Measurements from ENCODE around the gene ATP13A3.

The ATP13A3 gene

GRCh38 chr3:194475138-194475932, 11.5 kb downstream of the ATP13A3 start:
- no peak for DNase-seq (ENCODE audit: low spot score)

GRCh38 chr3:194474675-194475074, 12.1 kb downstream of the ATP13A3 start:
- DNase-seq (ENCODE audit: low spot score): no peak

GRCh38 chr3:194472290-194472920, 14.4 kb downstream of the ATP13A3 start:
- peak; percentile 75 for DNase-seq (ENCODE audit: low spot score)

- no peak for DNase-seq (ENCODE audit: low spot score)
Measured at GRCh38 chr3:194471863-194472262, 14.9 kb downstream of the ATP13A3 start.

- no peak for DNase-seq (ENCODE audit: low spot score)
Measured at GRCh38 chr3:194470615-194471014, 16.2 kb downstream of the ATP13A3 start.

- DNase-seq (ENCODE audit: low spot score): no peak
Measured at GRCh38 chr3:194469977-194470376, 16.8 kb downstream of the ATP13A3 start.

GRCh38 chr3:194468086-194468485, 18.7 kb downstream of the ATP13A3 start:
- DNase-seq (ENCODE audit: low spot score): no peak

GRCh38 chr3:194466761-194467356, 19.9 kb downstream of the ATP13A3 start:
- DNase-seq (ENCODE audit: low spot score): no peak

- peak; percentile 11 for DNase-seq (ENCODE audit: low spot score)
Measured at GRCh38 chr3:194465920-194466570, 20.8 kb downstream of the ATP13A3 start.

- DNase-seq (ENCODE audit: low spot score): no peak
Measured at GRCh38 chr3:194465246-194465645, 21.6 kb downstream of the ATP13A3 start.

- no peak for DNase-seq (ENCODE audit: low spot score)
Measured at GRCh38 chr3:194464692-194465091, 22.1 kb downstream of the ATP13A3 start.

- no peak for DNase-seq (ENCODE audit: low spot score)
Measured at GRCh38 chr3:194462936-194463335, 23.9 kb downstream of the ATP13A3 start.

GRCh38 chr3:194460566-194460965, 26.2 kb downstream of the ATP13A3 start:
- DNase-seq (ENCODE audit: low spot score): no peak

GRCh38 chr3:194458131-194458530, 28.7 kb downstream of the ATP13A3 start:
- DNase-seq (ENCODE audit: low spot score): no peak

GRCh38 chr3:194455481-194455880, 31.3 kb downstream of the ATP13A3 start:
- DNase-seq (ENCODE audit: low spot score): no peak

- DNase-seq (ENCODE audit: low spot score): no peak
Measured at GRCh38 chr3:194450341-194450740, 36.5 kb downstream of the ATP13A3 start.

GRCh38 chr3:194449913-194450312, 36.9 kb downstream of the ATP13A3 start:
- DNase-seq (ENCODE audit: low spot score): no peak

GRCh38 chr3:194447657-194448056, 39.1 kb downstream of the ATP13A3 start:
- DNase-seq (ENCODE audit: low spot score): no peak

- peak; percentile 17 for DNase-seq (ENCODE audit: low spot score)
Measured at GRCh38 chr3:194447161-194447560, 39.6 kb downstream of the ATP13A3 start.

GRCh38 chr3:194446754-194447153, 40.0 kb downstream of the ATP13A3 start:
- DNase-seq (ENCODE audit: low spot score): no peak

- no peak for DNase-seq (ENCODE audit: low spot score)
Measured at GRCh38 chr3:194446172-194446571, 40.6 kb downstream of the ATP13A3 start.

GRCh38 chr3:194443901-194444300, 42.9 kb downstream of the ATP13A3 start:
- no peak for DNase-seq (ENCODE audit: low spot score)

GRCh38 chr3:194440756-194441155, 46.0 kb downstream of the ATP13A3 start:
- DNase-seq (ENCODE audit: low spot score): no peak
